Left ventricle myocardium inferior (tissue), 1 donor: ENCODE measurements around the gene ABHD4. TPM values are rescaled to one million over a fixed set of nuclear protein-coding genes. Genes with fewer than 3 reads are reported as not detected.
"Not testable (repeated sequence)": the region's sequence is repeated elsewhere in the genome, so short reads cannot be mapped to it uniquely, and the experiment has no call there.

Experiments
- DNase-seq: peaks from one replicate; pipeline ENCODE4 v3.0.0-alpha.2; 2020
- H3K27ac ChIP-seq: fragments of 200-600 bp; replicated peaks from 2 replicates; pipeline ENCODE4 v1.8.0; 2021
- H3K27me3 ChIP-seq: fragments of 200-600 bp; 2 replicates; pipeline ENCODE4 v1.8.0; 2021; ENCODE audit warnings: low read depth
- H3K36me3 ChIP-seq: fragments of 200-600 bp; 2 replicates; pipeline ENCODE4 v1.8.0; 2021
- H3K4me1 ChIP-seq: fragments of 200-600 bp; 2 replicates; pipeline ENCODE4 v1.8.0; 2021
- H3K4me3 ChIP-seq: fragments of 200-600 bp; 2 replicates; pipeline ENCODE4 v1.8.0; 2021; ENCODE audit warnings: mild to moderate bottlenecking, moderate library complexity
- H3K9me3 ChIP-seq: fragments of 200-600 bp; replicated peaks from 2 replicates; pipeline ENCODE4 v1.8.0; 2021
- CTCF ChIP-seq: fragments of 200-600 bp; IDR thresholded peaks from 2 replicates; pipeline ENCODE4 v1.8.0; 2021; ENCODE audit warnings: antibody characterized with exemption, mild to moderate bottlenecking, borderline replicate concordance
- intact Hi-C: fragments of 100-400 bp; cut with micrococcal nuclease; formaldehyde crosslinking; loops from one replicate; pipeline ENCODE4 v1.11.0; 2022
- total RNA-seq: library from RNA; stranded (reverse); fragmentation: NEBNext Ultra II Directional; extraction: Animal tissue kit (Norgen Biotek cat#: 25700); gene quantifications from one replicate; pipeline ENCODE4 v1.2.1, GENCODE V29; 2021
- donor health status: DM: no; HTN: yes; CAD: no; lungs with severe emphysema.

The ABHD4 gene
- total RNA-seq, 1 donor from 2014 or later = 23.2 TPM

DNA sequence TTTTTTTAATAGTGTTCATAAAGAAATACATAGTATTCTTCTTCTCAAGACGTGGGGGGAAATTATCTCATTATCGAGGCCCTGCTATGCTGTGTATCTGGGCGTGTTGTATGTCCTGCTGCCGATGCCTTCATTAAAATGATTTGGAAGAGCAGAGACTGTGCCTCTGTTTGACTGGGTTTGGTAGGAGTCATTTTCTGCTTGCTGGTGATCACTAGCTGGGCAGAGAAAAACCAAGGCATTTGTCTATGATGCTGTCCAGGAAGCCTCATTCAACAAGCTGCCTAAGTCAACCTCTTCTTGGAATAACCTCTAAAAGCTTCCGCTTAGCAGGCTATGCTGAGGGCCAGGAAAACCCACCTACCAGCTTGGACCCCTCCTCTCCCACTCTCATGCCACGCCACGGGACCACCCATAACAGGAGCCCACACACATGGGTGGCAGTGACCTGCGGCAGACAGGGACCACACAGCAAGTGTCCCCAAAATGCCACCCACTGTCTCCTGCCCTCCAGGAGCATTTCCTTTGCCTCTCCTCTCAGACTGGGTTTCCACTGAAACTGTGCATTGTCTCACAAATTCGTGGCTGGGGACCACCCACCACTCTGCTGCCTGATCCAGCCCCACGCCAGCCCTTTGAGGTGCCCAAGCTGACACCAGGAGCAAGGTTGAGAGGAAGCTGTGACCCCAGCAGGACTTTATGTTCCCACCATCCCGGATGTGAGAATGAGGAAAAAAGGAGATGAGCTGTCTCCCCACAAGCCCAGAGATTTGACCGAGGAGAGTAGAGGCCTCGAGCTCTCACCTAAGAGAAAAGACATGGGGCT, 45.9 kb upstream of the ABHD4 start:
- Histone ChIP-seq H3K4me1 (peaks cover 36% of the 10 kb centered on the region), H3K9me3 (no peaks in the 10 kb centered on the region), H3K27ac (no peak overlapping the region), H3K36me3 (no peaks in the 10 kb centered on the region), H3K4me3 (no peak overlapping the region), H3K27me3 (no peaks in the 10 kb centered on the region)
- no peak for TF ChIP-seq CTCF
- intact Hi-C loops = loop anchor here (10.0 kb wide), 1 partner anchor 157 kb away; no protein-coding TSS in a partner anchor
- DNase-seq = no peak

DNA sequence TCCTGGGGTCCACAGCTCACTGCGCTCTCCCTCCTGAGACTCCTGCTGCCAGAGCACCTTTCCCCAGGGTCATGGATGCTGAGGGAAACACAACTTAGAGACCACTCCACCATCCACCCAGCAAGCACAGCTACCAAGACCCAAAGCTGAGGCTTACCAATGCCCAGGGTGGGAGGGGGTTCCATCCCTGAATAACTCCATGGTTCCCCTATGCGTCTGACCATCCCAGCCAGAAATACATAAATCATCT, 45.3 kb upstream of the ABHD4 start:
- H3K4me1 ChIP-seq = peaks cover 36% of the 10 kb centered on the region
- H3K4me3 ChIP-seq = no peak overlapping the region
- H3K9me3 ChIP-seq = no peaks in the 10 kb centered on the region
- DNase-seq = no peak
- intact Hi-C loops = loop anchor here (10.0 kb wide), 1 partner anchor 158 kb away; no protein-coding TSS in a partner anchor
- H3K27me3 ChIP-seq = no peaks in the 10 kb centered on the region
- H3K36me3 ChIP-seq = no peaks in the 10 kb centered on the region
- no peak for TF ChIP-seq CTCF
- no peak overlapping the region for H3K27ac ChIP-seq

- no peak for DNase-seq
- H3K4me3 ChIP-seq = no peak overlapping the region
- H3K9me3 ChIP-seq = no peaks in the 10 kb centered on the region
- no peak overlapping the region for H3K27ac ChIP-seq
- H3K27me3 ChIP-seq = no peaks in the 10 kb centered on the region
- H3K36me3 ChIP-seq = no peaks in the 10 kb centered on the region
- TF ChIP-seq CTCF = no peak
- H3K4me1 ChIP-seq = peaks cover 36% of the 10 kb centered on the region
- intact Hi-C loops = loop anchor here (10.0 kb wide), 1 partner anchor 159 kb away; no protein-coding TSS in a partner anchor
These were observed 44.7 kb upstream of the ABHD4 start for GRCh38 chr14:22553445-22553844.

GRCh38 chr14:22553861-22554497, 44.1 kb upstream of the ABHD4 start:
- not testable (repeated sequence) for H3K27me3 ChIP-seq, DNase-seq, H3K9me3 ChIP-seq, H3K27ac ChIP-seq, H3K4me3 ChIP-seq, H3K36me3 ChIP-seq
- intact Hi-C loops = loop anchor here (10.0 kb wide), 1 partner anchor 159 kb away; no protein-coding TSS in a partner anchor
- peaks cover 41% of the 10 kb centered on the region for H3K4me1 ChIP-seq

- H3K27ac ChIP-seq = no peak overlapping the region
- H3K4me1 ChIP-seq = peaks cover 49% of the 10 kb centered on the region
- intact Hi-C loops = loop anchor here (10.0 kb wide), 1 partner anchor 160 kb away; no protein-coding TSS in a partner anchor
These were observed 43.4 kb upstream of the ABHD4 start for GRCh38 chr14:22554498-22555383.

More at GRCh38 chr14:22554498-22555383, 43.4 kb upstream of the ABHD4 start:
- no peak for TF ChIP-seq CTCF
- no peaks in the 10 kb centered on the region for H3K9me3 ChIP-seq
- H3K4me3 ChIP-seq = no peak overlapping the region
- DNase-seq = no peak
- H3K27me3 ChIP-seq = no peaks in the 10 kb centered on the region
- H3K36me3 ChIP-seq = no peaks in the 10 kb centered on the region
